GM19238 (cell line): ENCODE measurements around the gene PPIE.

Experiments
- DNase-seq: peaks from one replicate; pipeline ENCODE4 v3.0.0; 2011; ENCODE audit warnings: low spot score; ENCODE audit not compliant: insufficient read length

The PPIE gene

DNA sequence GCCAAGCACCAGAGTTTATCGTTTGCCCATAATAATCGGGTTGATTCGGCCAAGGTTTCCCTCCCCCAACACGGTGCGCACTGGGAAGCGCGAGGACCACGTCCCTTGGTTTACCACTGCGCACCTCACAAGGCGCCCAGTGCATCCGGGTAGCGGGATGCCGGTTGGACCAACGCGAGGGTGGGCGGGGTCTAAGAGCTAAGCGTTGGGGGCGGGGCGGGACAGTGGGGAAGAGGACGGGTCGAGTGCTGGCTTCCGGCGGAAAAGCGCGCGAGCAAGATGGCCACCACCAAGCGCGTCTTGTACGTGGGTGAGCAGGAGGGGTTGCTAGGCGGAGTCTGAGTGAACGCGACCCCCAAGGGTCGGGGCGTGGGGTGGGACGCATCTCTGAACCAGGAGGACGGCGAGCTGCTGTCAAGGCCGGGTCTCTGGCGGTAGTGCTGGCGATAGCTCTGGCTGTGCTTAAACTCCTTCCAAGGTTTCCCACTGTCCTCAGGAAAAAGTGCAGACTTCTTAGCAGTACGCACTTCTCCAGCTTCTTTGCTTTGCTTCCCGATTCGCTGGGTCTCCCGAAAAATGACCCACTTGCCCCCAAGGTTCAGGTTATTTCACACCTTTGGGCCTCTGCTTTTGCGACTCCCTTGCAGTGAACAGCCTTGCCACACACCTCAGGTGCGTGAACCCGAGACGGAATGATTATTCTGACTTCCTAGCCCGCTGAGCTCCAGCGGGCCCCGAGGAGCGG lies at the start of gene PPIE:
Gene PPIE (plus strand): TSS at position 261 of the 745 bp plus-strand sequence. CDS start 19 bp downstream, at position 280.
- peak; percentile 90 for DNase-seq

GRCh38 chr1:39689214-39689613 lies 49.5 kb upstream of the PPIE start:
- DNase-seq: no peak

- no peak for DNase-seq
Measured at GRCh38 chr1:39689635-39690034, 49.0 kb upstream of the PPIE start.

- DNase-seq: no peak
Measured at GRCh38 chr1:39690225-39690624, 48.5 kb upstream of the PPIE start.

DNA sequence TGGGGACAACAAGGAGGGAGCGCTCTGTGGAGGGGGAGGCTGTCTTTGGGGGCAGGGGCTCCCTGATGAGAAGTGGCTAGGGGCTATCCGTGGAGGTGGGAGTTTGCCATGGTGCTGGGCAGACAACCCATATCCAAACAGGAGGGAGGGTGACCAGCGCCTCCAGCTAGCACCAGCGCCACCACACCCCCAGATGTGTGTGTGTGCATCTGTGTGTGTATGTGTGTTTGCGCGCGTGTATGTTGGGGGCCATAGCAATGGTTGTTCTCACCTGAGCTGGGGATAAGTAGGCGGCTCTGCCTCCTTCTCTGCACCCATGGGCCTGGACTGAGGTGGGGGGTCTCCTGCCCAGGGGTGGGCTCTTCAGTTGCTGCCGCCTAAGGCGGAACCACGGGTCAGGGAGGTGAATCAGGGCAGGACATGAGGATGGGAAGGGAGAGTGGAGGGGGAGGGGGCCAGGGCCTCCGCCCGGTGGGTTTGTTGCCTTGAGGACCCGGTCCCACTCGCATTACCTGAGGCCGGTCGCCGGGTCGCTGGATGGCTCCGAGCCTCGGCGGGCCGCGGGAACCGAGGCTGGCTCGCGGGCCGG lies 47.8 kb upstream of the PPIE start:
- no peak for DNase-seq

GRCh38 chr1:39691383-39692151 lies 47.1 kb upstream of the PPIE start, which contains the start of gene HPCAL4:
Gene HPCAL4, minus strand, starts transcription at chr1:39691433. Its CDS starts 6,830 bp downstream, at chr1:39684603.
- DNase-seq: peak; percentile 65

GRCh38 chr1:39692152-39693074 lies 46.3 kb upstream of the PPIE start:
- DNase-seq: no peak

GRCh38 chr1:39694026-39694425 lies 44.7 kb upstream of the PPIE start:
- DNase-seq: no peak

DNA sequence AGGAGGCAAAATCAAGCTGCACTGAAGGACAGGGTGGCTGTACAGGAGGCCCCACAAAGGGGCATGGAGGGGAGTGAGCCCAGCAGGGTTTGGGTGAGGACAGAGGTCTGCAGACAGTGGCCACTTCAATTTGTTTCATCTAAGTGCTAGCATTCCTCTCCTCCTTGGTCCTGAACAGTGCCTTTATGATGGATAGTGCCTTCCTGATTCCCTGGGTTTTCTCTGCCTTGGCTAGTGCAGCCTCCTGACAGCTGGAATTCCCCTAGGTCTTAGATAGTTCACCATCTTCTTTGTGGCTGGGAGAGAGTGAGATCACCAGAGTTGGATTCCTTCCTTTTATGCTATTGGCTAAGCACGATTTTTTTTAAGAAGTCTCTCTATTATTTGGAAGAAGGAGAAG lies 43.7 kb upstream of the PPIE start:
- DNase-seq: no peak

GRCh38 chr1:39696448-39696847 lies 42.2 kb upstream of the PPIE start:
- DNase-seq: no peak

GRCh38 chr1:39698568-39698967 lies 40.1 kb upstream of the PPIE start:
- no peak for DNase-seq

DNA sequence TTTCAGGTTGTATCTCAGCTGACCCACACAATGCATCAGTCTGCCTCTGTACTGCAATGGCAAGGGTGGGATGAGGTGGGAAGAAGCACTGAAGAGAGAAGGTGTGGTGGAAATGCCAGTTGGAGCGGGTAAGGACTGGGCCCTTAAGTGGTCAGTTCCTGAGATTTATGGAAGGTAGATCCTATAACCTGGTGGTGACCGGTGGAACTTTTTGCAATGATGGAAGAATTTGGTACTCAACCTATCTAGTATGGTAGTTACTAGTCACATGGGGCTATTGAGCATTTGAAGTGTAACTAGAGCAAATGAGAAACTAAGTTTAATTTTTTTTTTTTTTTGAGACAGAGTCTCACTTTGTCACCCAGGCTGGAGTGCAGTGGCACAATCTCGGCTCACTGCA lies 39.3 kb upstream of the PPIE start:
- DNase-seq: no peak

DNA sequence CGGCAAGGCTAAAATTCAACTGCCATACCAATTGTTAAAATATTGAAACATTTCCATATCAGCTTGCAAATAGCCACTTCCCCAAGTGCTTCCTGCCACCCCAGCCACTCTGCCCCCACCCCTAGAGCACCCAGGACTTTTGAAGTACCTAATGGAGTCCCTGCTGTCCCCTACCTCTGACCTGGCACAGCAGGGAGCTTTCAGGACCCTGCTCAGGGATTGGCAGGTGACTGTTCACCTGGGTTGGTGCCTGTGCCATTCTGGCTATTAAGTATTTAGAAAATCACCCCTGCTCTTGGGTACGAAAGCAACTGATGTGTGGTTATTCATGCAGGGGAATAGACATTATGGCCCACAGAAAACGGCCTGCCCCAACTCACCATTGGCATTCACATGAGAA lies 38.3 kb upstream of the PPIE start:
- DNase-seq: no peak

GRCh38 chr1:39701049-39701439 lies 37.6 kb upstream of the PPIE start:
- DNase-seq: no peak

- no peak for DNase-seq
Measured at GRCh38 chr1:39704757-39705156, 33.9 kb upstream of the PPIE start.

DNA sequence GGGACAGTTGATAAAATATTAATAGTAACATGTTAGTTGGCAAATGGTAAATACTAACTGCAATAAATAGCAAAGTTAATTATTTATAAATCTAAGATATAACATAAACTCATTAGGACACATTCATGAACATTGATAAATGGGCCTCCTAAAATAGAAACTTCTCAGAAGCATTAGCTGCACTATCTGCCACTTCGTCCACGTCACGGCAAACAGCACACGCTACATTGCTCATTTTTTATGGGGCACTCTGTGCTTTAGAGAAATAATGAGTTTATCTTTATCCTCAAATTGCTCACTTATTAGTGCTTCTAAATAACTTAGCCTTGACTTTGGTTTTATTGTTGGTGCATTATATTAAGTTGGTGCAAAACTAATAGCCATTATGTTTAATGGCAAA lies 31.2 kb upstream of the PPIE start:
- DNase-seq: no peak

- DNase-seq: no peak
Measured at GRCh38 chr1:39711104-39711965, 27.3 kb upstream of the PPIE start.

GRCh38 chr1:39711966-39712340 lies 26.7 kb upstream of the PPIE start:
- no peak for DNase-seq

- no peak for DNase-seq
Measured at GRCh38 chr1:39713557-39713956, 25.1 kb upstream of the PPIE start.

- DNase-seq: no peak
Measured at GRCh38 chr1:39717809-39718208, 20.9 kb upstream of the PPIE start.
